GM11168 (cell line): Measurements from ENCODE around the gene MCM5.
"Not testable (repeated sequence)": the region's sequence is repeated elsewhere in the genome, so short reads cannot be mapped to it uniquely, and the experiment has no call there.

Experiments used
- in situ Hi-C: fragments of 300-500 bp; cut with MboI; formaldehyde crosslinking; loops from one replicate; pipeline ENCODE4 v1.12.0; 2022; ENCODE audit warnings: low sequenced_read_pairs; ENCODE audit not compliant: unreplicated experiment

The MCM5 gene

DNA sequence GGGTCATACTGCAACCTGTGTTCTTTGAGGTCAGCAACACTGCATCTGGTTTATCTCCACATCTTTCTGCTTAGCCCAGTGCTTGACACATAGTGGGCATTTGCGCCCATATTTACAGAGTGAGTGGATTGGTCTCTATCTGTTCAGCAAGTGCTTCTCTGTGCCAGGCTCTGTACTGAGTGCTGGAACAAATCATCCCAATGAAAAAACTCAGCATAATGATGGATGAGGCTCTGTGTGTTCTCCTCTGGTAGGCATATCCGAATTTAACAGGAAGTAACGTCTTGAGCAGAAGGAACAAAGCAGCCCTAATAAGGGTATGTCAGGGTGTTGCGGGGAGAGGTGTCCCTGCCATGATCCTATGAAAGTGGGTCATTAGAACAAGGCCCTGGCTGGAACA, 46.0 kb downstream of the MCM5 start:
- in situ Hi-C loops = no loop called here

- in situ Hi-C loops = no loop called here
Observed at GRCh38 chr22:35446365-35446764, 46.4 kb downstream of the MCM5 start.

DNA sequence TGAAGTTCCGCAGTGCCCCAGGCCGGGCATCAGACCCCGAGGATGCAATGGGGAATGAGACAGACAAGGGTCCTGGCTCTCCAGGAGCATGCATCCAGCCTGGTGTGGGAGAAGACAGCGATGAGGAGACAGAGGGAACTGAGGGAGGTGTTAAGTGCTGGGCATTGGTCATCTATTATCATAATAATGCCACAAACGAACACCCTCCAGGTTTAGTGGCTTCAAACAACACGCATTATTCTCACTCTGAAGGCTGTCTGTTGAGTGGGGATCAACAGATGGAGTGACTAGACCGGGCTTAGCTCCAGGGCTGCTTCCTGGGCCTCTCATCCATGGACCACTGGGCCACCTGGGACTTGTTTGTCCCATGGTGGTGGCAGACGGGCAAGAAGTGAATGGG, 48.6 kb downstream of the MCM5 start:
- in situ Hi-C loops = no loop called here

DNA sequence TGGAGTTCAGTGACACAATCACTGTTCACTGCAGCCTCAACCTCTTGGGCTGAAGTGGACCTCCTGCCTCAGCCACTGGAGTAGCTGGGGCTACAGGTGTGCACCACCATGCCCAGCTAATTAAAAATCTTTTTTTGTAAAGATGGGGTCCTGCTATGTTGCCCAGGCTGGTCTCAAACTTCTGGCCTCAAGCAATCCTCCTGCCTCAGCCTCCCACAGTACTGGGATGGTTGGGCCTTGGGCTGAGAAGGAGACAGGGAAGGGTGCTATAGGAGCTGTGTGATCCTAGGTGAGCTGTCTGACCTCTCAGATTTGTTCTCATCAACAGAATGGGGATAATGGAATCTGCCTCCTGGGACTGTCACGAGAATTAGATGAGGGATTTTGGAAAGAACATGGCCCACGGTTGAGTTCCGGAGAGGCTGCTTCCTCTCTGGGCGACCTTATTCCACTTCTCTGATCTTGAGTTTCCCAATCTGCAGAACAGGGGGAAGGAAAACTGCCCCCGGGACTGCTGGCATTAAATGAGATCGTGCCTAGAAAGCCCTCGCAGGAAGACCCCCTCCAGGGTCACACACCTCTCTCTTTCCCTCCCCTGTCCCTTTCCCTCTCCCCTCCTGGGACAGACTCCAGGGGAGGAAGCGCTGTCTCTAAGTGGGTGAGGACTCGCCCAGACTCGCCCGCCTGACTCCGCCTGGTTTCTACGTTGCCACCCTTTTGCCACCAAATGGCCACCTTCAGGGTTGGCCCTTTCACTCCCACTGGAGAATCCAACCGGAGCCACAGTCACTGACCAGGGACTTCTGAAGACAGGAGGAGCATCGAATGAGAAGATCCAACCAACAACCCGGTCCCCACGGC, 50.1 kb downstream of the MCM5 start:
- in situ Hi-C loops = no loop called here

DNA sequence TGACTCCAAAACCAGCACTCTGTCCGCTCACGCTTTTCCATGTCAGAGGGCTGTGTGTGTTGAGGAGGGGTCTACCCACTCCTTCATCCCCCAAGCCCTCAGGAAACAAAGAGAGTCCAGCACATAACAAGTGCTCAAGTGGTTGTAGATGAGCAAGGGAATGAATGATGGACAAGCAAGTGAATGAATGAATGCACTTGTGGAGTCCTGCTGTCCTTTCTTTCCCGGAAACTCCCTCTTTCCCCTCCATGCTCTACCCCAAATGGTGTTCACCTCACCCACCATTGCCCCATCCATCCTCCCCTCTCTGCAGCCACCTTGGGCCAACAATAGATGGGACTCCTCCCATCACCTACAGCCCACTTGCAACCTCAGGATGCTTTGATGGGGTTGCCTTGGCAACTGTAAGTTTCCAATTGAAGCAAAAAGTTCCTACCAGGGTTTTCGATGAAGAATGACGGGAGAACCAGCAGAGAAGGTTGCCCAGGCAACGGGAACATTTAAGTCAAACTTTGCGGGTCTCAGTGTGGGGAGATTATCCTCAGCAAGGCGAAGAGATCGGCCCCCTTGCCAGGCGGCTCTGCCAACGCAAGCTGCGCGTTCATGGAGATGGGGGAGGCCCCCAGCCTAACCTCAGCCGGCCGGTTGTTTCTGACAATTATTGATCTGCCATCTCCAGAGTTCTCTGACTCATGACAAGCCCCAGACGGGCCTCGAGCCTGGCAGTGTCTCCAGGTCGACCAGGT, 51.1 kb downstream of the MCM5 start:
- in situ Hi-C loops = no loop called here

DNA sequence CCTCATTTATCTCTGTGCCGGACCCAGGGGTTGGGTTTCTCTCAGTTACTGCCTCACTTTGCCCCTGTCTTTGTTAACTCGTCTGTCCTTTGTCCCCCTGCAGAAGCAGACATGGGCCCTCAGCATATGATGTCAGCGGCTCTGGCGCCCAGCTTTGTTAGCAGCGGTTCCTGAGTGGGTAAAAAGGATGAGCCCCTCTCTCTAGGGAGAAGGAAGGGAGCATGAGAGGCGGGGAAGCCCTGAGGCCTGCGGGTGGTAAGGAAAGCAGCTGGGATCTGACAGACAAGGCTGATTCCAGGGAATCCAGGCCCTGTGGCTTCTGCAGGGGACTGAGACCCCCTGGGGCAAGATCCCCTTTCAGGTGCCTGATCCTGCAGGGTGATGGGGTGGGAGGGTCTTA, 51.7 kb downstream of the MCM5 start:
- in situ Hi-C loops = no loop called here

GRCh38 chr22:35452351-35452781, 52.4 kb downstream of the MCM5 start:
- in situ Hi-C loops = no loop called here

- in situ Hi-C loops = no loop called here
Observed at GRCh38 chr22:35452810-35453743, 53.1 kb downstream of the MCM5 start.

DNA sequence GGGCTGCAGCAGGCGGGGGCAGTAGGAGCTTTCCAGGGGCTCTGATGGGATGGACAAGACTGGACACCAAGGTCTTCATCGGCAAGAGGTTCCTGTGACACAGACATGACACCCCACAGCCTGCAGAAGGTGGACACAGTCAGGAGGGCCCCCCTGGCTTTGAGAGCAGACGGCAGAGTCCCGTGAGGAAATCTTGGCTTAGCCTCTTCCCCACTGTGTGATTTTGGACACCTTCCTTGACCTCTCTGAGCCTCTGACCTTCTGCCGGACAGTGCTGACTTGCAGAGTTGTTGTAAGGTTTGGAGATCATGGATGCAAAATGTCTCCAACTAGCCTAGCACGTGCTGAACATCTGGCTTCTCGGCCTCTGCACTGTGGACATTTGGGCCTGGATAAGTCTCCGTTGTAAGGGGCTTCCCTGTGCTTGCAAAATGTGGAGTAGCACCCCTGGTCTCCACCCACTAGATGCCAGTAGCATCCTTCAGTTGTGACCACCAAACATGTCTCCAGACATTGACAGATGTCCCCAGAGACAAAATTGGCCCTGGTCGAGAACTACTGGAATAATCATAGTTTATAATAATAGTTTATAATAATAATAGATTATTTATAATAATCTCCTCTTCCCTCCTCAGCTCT, 54.6 kb downstream of the MCM5 start:
- in situ Hi-C loops = no loop called here

GRCh38 chr22:35455529-35455928, 55.6 kb downstream of the MCM5 start:
- in situ Hi-C loops = no loop called here

- in situ Hi-C loops = no loop called here
Observed at GRCh38 chr22:35456757-35457156, 56.8 kb downstream of the MCM5 start.

DNA sequence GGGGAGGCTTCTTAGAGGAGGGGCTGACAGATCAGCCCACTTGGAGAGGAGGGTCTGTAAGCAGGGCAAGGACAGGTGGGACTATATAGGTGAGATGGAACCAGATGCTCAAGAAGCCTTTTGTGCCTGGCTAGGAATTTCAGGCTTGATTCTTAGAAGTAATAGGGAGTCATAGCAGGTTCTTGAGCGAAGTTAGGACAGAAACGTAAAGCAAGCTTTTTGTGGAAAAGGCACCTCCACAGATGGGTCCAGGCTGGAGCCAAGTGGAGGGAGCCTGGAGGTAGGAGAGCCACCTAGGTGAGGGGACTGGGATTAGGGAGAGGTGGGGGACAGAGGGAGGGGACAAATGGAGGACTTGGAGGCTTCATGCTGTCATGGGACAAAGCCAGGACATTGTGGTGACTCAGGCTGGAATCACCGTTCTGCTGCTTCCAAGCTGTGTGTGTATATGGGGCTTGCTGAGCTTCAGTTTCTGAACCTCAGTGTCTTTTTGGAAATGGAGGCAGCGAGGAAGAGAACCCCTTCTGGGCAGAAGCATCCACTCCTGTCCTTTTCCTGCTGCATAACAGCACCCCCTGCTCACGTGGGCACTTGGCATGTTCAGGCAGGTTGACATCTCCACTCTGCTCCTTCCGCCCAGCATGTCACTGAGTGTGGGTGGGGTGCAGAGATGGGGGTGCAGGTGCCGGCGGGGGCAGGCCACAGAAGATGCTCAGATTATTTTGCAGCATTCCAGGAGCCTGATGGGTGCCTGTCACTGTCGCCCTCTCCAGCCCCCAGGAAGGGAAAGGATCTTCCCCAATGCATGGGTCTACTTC, 58.0 kb downstream of the MCM5 start:
- in situ Hi-C loops = no loop called here

DNA sequence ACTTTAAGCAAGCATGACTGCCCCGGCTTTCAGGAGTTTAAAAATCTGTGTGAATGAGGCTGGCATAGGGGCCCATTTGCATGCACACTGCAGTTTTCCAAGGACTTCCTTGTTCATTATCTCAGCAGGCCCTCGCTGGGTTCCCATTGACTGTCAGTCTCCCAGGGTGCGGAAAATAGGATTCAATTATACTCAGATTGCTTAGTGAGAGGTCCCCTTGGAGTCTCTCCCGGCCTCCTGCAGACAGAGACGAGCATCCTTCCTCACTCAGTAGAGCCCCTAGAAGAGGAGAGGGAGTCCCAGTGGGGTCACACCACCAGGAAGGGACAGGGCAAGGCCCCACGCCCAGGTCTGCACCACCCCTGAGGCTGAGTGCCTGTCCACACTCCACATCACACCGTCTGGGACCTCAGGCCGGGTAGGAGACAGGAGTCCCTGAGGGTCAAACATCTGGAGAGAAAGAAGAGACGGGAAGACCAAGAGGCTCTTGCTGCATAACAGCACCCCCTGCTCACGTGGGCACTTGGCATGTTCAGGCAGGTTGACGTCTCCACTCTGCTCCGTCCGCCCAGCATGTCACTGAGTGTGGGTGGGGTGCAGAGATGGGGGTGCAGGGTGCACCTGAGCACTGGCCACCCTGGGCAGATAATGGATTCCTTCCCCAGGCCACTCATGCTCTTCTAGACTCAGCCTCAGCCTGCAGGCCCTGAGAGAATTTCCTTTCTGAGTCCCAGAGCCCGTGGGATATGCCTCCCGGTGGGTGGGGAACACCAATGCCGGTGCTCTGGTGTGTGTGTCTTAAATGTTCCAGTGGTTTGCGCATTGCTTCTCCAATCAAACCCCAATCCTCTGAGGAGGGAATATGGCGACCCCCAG, 58.8 kb downstream of the MCM5 start:
- in situ Hi-C loops = no loop called here

GRCh38 chr22:35459423-35459894, 59.5 kb downstream of the MCM5 start:
- in situ Hi-C loops = no loop called here

- in situ Hi-C loops = not testable (repeated sequence)
Observed at GRCh38 chr22:35459976-35460375, 60.0 kb downstream of the MCM5 start.

- in situ Hi-C loops = no loop called here
Observed at GRCh38 chr22:35460688-35461087, 60.7 kb downstream of the MCM5 start.

GRCh38 chr22:35462498-35463230, 62.7 kb downstream of the MCM5 start:
- in situ Hi-C loops = no loop called here
